ENCODE measurements around the gene AOPEP. TPM values are rescaled to one million over a fixed set of nuclear protein-coding genes. Genes with fewer than 3 reads are reported as not detected.

Gene AOPEP
- total and polyA plus RNA-seq, 7 donors: 28.0 to 490 (median 184) TPM

GRCh38 chr9:94867842-94868312, 141.4 kb downstream of the AOPEP start:
- H3K4me1 ChIP-seq: peaks cover 0 to 69% (median 57%) of the 10 kb centered on the region in 4 donors
- H3K9me3 ChIP-seq: no peaks in the 10 kb centered on the region
- no peaks in the 10 kb centered on the region for H3K27me3 ChIP-seq
- intact Hi-C loops (cut with DNase I): loop anchor here (5.0 kb wide), 2 partner anchors 61 to 129 kb away; no protein-coding TSS in a partner anchor
- WGBS, 2 donors: 27 to 52% methylated on average over 4 of the region's 4 CpGs
- no peak for DNase-seq
- no peaks in the 10 kb centered on the region for H3K36me3 ChIP-seq
- H3K27ac ChIP-seq: peak overlapping the region; percentile 74 to 88 (median 82)
- H3K4me3 ChIP-seq: peak overlapping the region in 1 of 4 donors; percentile 10
- TF ChIP-seq CTCF (IDR thresholded peaks at IDR 0.05) (no peak), EP300 (IDR thresholded peaks at IDR 0.05) (no peak), POLR2A (IDR thresholded peaks at IDR 0.05) (no peak), POLR2AphosphoS5 (IDR thresholded peaks at IDR 0.05) (peak in 1 of 4 donors; percentile 8)

DNA sequence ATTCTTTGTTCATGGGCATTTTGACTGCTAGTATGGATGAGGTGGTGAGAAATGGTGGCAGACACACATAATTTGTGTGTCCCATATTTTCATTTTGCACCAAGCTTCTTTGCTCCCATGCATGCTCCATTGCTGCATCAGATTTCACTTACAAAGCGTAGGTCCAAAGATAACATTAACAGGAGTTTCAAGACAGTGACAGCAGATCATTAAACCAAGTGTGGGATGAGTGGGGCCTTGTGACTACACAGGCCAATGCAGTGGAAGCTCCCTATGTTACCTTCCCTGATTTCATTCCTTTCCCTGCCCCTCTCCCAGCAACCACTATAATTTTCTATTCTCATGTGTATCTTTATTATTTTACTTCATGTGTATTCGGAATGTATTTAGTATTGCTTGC, 142.0 kb downstream of the AOPEP start:
- peak overlapping the region; percentile 74 to 88 (median 82) for H3K27ac ChIP-seq
- no peak for DNase-seq
- no peaks in the 10 kb centered on the region for H3K36me3 ChIP-seq
- no peak overlapping the region for H3K4me3 ChIP-seq
- WGBS, 2 donors: 97 to 98% methylated on average over 2 of the region's 2 CpGs
- H3K27me3 ChIP-seq: no peaks in the 10 kb centered on the region
- intact Hi-C loops (cut with DNase I): loop anchor here (5.0 kb wide), 2 partner anchors 61 to 129 kb away; no protein-coding TSS in a partner anchor
- H3K9me3 ChIP-seq: no peaks in the 10 kb centered on the region
- TF ChIP-seq POLR2A (IDR thresholded peaks at IDR 0.05) (no peak), EP300 (IDR thresholded peaks at IDR 0.05) (no peak), POLR2AphosphoS5 (IDR thresholded peaks at IDR 0.05) (no peak), CTCF (IDR thresholded peaks at IDR 0.05) (no peak)
- peaks cover 0 to 74% (median 62%) of the 10 kb centered on the region in 4 donors for H3K4me1 ChIP-seq

DNA sequence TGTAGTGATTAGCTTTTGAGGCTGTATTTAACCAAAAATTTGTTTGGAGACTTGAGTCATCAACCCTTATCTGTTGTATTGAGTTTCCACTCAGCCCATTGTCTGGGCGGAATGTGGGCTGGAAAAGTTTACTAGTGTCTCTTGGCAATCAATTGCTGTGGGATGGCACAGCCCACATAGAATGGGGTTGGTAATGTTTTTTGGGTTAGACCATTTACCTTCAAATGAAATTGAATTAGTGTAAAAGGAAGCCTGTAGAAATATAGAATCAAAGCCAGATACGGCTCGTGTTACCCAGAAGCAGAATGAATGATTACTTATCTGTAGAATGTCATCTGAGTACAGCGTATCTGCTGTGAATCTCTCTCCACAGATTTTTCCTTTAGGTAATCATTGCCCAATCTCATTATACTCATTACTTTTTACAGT, 142.9 kb downstream of the AOPEP start:
- TF ChIP-seq POLR2A (IDR thresholded peaks at IDR 0.05) (no peak), POLR2AphosphoS5 (IDR thresholded peaks at IDR 0.05) (no peak), CTCF (IDR thresholded peaks at IDR 0.05) (no peak), EP300 (IDR thresholded peaks at IDR 0.05) (no peak)
- peak overlapping the region in 3 of 4 donors; percentile 74 to 88 (median 81) for H3K27ac ChIP-seq
- no peak for DNase-seq
- H3K36me3 ChIP-seq: no peaks in the 10 kb centered on the region
- intact Hi-C loops (cut with DNase I): loop anchor here (5.0 kb wide), 2 partner anchors 62 to 128 kb away; no protein-coding TSS in a partner anchor
- peaks cover 0 to 74% (median 65%) of the 10 kb centered on the region in 4 donors for H3K4me1 ChIP-seq
- H3K4me3 ChIP-seq: no peak overlapping the region
- WGBS, 2 donors: 56 to 72% methylated on average over 4 of the region's 4 CpGs
- no peaks in the 10 kb centered on the region for H3K27me3 ChIP-seq
- no peaks in the 10 kb centered on the region for H3K9me3 ChIP-seq

GRCh38 chr9:94870465-94870792, 143.9 kb downstream of the AOPEP start:
- TF ChIP-seq CTCF (IDR thresholded peaks at IDR 0.05) (no peak), POLR2A (IDR thresholded peaks at IDR 0.05) (no peak), POLR2AphosphoS5 (IDR thresholded peaks at IDR 0.05) (no peak), EP300 (IDR thresholded peaks at IDR 0.05) (no peak)

More at GRCh38 chr9:94870465-94870792, 143.9 kb downstream of the AOPEP start:
- Histone ChIP-seq H3K9me3 (no peaks in the 10 kb centered on the region), H3K4me3 (no peak overlapping the region), H3K27ac (peak overlapping the region in 2 of 4 donors; percentile 20 to 72), H3K36me3 (no peaks in the 10 kb centered on the region), H3K27me3 (no peaks in the 10 kb centered on the region), H3K4me1 (peaks cover 0 to 73% (median 63%) of the 10 kb centered on the region in 4 donors)
- WGBS, 2 donors: 95 to 98% methylated on average over 3 of the region's 3 CpGs
- no peak for DNase-seq
- intact Hi-C loops (cut with DNase I): loop anchor here (5.0 kb wide), 1 partner anchor 257 kb away; no protein-coding TSS in a partner anchor

All from sigmoid colon (tissue), 7 donors.